OCI-LY3 (cell line): ENCODE results near the gene SLC49A4.

ENCODE experiments used
- EZH2phosphoT487 ChIP-seq: fragments of 200-600 bp; shearing (Covaris generic); IDR thresholded peaks from 2 replicates; pipeline ENCODE4 v1.6.1; 2018; ENCODE audit warnings: antibody characterized with exemption, mixed run types, low read depth
- TF ChIP-seq, protein P1 (sequence below): fragments of 200-600, 300-600 bp; sonication (generic); IDR thresholded peaks from 2 replicates; pipeline ENCODE4 v1.5.1; 2014; ENCODE audit warnings: antibody characterized with exemption, low read length, low read depth

DNA sequence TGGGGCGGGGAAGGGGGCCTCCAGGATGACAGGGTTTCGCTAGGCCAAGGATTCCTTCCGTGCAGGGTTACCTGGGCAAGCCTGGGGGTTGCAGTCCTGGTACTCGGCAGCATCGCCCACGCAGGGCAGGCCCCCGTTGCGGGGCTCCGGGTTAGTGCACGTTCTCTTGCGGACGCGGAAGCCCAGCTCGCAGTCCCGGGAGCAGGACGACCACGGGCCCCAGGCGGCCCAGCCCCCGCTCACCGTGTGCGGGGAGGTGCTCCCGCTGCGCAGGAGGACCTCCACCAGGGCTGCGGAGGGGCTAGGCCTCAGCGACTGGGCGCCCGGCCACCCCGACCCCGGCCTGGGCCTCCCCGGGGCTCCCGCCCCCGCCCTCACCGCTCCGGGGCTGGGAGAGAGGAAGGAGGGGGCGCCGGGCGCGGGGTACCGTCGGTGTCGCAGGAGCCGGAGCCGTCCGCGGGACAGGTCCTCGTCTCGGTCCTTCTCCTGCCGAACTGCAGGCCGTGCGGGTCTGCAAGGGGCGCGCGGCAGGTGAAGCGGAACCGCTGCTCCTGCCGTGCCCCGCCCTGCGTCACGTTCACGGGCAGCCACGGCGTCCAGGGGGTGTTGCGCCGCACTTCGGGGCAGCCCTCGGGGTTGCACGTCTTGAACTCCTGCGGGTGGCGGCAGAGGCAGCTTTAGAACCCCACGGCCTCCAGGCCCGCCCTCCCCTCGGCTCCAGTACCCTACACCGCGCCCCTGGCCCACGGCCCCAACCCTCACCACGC lies 118.1 kb downstream of the SLC49A4 start:
- TF ChIP-seq, protein P1, sequence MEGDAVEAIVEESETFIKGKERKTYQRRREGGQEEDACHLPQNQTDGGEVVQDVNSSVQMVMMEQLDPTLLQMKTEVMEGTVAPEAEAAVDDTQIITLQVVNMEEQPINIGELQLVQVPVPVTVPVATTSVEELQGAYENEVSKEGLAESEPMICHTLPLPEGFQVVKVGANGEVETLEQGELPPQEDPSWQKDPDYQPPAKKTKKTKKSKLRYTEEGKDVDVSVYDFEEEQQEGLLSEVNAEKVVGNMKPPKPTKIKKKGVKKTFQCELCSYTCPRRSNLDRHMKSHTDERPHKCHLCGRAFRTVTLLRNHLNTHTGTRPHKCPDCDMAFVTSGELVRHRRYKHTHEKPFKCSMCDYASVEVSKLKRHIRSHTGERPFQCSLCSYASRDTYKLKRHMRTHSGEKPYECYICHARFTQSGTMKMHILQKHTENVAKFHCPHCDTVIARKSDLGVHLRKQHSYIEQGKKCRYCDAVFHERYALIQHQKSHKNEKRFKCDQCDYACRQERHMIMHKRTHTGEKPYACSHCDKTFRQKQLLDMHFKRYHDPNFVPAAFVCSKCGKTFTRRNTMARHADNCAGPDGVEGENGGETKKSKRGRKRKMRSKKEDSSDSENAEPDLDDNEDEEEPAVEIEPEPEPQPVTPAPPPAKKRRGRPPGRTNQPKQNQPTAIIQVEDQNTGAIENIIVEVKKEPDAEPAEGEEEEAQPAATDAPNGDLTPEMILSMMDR, result no peak
- TF ChIP-seq EZH2phosphoT487, result no peak
